ENCODE results near the gene LBR. TPM values are rescaled to one million over a fixed set of nuclear protein-coding genes. Genes with fewer than 3 reads are reported as not detected.
A peak's percentile ranks its signal among the peaks of the same experiment; 100 is the strongest.

Gene LBR
- total RNA-seq, 1 donor from 2014 or later, result 41.5 TPM

GRCh38 chr1:225431081-225431863, 3.4 kb upstream of the LBR start:
- Histone ChIP-seq H3K27me3 (no peaks in the 10 kb centered on the region), H3K36me3 (no peaks in the 10 kb centered on the region), H3K4me3 (no peak overlapping the region), H3K4me1 (peaks cover 8% of the 10 kb centered on the region), H3K9me3 (no peaks in the 10 kb centered on the region), H3K27ac (no peak overlapping the region)
- no peak for TF ChIP-seq CTCF (IDR thresholded peaks at IDR 0.05)
- TF ChIP-seq POLR2A (IDR thresholded peaks at IDR 0.05), result no peak
- no peak for TF ChIP-seq POLR2AphosphoS5 (IDR thresholded peaks at IDR 0.05; ENCODE audit: insufficient read depth in 1 of 2, low read depth in 1 of 2)
- intact Hi-C loops (cut with DNase I), result no loop called here
- no peak for DNase-seq (ENCODE audit: extremely low spot score in 2 of 2)

- H3K27me3 ChIP-seq, result no peaks in the 10 kb centered on the region
- no peaks in the 10 kb centered on the region for H3K9me3 ChIP-seq
- no peak overlapping the region for H3K27ac ChIP-seq
- intact Hi-C loops (cut with DNase I), result no loop called here
- peaks cover 18% of the 10 kb centered on the region for H3K4me1 ChIP-seq
- H3K36me3 ChIP-seq, result no peaks in the 10 kb centered on the region
- no peak for DNase-seq (ENCODE audit: extremely low spot score in 2 of 2)
- TF ChIP-seq POLR2A (IDR thresholded peaks at IDR 0.05) (no peak), CTCF (IDR thresholded peaks at IDR 0.05) (no peak), POLR2AphosphoS5 (IDR thresholded peaks at IDR 0.05; ENCODE audit: insufficient read depth in 1 of 2, low read depth in 1 of 2) (no peak)
- H3K4me3 ChIP-seq, result no peak overlapping the region
Measured at GRCh38 chr1:225430301-225430700, 2.5 kb upstream of the LBR start.

GRCh38 chr1:225428881-225429455, 1.1 kb upstream of the LBR start:
- intact Hi-C loops (cut with DNase I), result no loop called here
- Histone ChIP-seq H3K4me3 (peak overlapping the region; percentile 94 to 97), H3K9me3 (no peaks in the 10 kb centered on the region), H3K27me3 (no peaks in the 10 kb centered on the region), H3K36me3 (no peaks in the 10 kb centered on the region), H3K27ac (peak overlapping the region; percentile 93), H3K4me1 (peaks cover 30% of the 10 kb centered on the region)
- peak in 1 of 2 donors; percentile 34 for TF ChIP-seq POLR2AphosphoS5 (IDR thresholded peaks at IDR 0.05; ENCODE audit: insufficient read depth in 1 of 2, low read depth in 1 of 2)
- no peak for TF ChIP-seq POLR2A (IDR thresholded peaks at IDR 0.05)
- no peak for DNase-seq (ENCODE audit: extremely low spot score in 2 of 2)

- TF ChIP-seq POLR2A (IDR thresholded peaks at IDR 0.05) (peak in 1 of 2 donors; percentile 85), CTCF (IDR thresholded peaks at IDR 0.05) (no peak), POLR2AphosphoS5 (IDR thresholded peaks at IDR 0.05; ENCODE audit: insufficient read depth in 1 of 2, low read depth in 1 of 2) (peak in 1 of 2 donors; percentile 95)
- intact Hi-C loops (cut with DNase I), result no loop called here
- H3K36me3 ChIP-seq, result no peaks in the 10 kb centered on the region
Measured at GRCh38 chr1:225428068-225428880, 436 bp upstream of the LBR start.

GRCh38 chr1:225426395-225427234, 1.2 kb downstream of the LBR start:
- Histone ChIP-seq H3K27ac (peak overlapping the region; percentile 93), H3K9me3 (no peaks in the 10 kb centered on the region), H3K36me3 (no peaks in the 10 kb centered on the region), H3K27me3 (no peaks in the 10 kb centered on the region), H3K4me1 (peaks cover 41% of the 10 kb centered on the region), H3K4me3 (peak overlapping the region; percentile 94 to 97)
- TF ChIP-seq POLR2AphosphoS5 (IDR thresholded peaks at IDR 0.05; ENCODE audit: insufficient read depth in 1 of 2, low read depth in 1 of 2), result peak in 1 of 2 donors; percentile 55
- no peak for TF ChIP-seq CTCF (IDR thresholded peaks at IDR 0.05)
- intact Hi-C loops (cut with DNase I), result no loop called here
- DNase-seq (ENCODE audit: extremely low spot score in 2 of 2), result no peak

More at GRCh38 chr1:225428068-225428880, 436 bp upstream of the LBR start:
- no peak for DNase-seq (ENCODE audit: extremely low spot score in 2 of 2)
- Histone ChIP-seq H3K27ac (peak overlapping the region; percentile 93), H3K4me1 (peaks cover 34% of the 10 kb centered on the region), H3K4me3 (peak overlapping the region; percentile 94 to 97), H3K9me3 (no peaks in the 10 kb centered on the region), H3K27me3 (no peaks in the 10 kb centered on the region)
